ENCODE results near the gene PRIMPOL.
"Not testable (repeated sequence)": the region's sequence is repeated elsewhere in the genome, so short reads cannot be mapped to it uniquely, and the experiment has no call there.

Gene PRIMPOL

DNA sequence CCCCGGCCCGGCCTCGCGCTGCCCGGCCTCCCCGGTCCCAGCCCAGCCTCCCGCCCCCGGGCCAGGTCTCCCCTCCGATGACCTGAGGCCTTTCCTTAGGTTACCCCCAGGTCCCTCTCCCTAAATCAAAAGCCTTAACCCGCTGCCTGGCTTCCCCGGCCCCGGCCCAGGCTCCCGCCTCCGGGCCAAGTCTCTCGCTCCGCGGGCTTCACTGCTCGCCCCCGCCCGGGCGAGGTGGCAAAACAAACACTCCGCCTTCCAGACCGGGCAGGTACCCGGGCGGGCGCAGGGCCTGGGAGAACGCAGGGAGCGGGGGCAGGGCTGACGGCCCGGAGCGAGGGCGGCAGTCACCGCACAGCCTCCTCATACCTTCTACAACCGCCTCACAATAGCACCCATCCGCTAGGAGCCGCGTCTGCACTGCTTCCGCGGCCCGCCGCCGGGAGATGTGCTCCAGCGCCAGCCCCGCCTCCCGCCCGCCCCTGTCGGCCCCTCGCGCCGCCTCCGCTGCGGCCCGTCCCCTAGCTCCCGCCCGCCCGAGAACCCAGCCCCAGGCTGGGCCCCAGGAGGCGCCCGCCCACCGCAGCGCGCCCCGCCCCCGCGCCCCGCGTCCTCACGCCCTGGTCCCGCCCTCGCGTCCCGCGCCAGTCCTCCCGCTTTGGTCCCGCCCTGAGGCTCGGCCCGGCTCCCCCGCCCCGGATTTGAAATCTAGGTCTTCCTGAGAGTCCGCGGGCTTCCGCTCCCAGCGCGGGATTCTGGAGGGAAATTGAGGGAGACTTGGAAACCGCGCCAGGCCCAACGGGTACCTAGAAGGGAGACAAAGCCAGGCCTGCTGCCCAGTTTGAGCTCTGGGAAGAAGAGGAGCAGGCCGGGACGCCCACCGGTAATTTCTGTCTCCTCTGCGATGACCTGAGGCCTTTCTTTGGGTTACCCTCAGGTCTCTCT is at the start of gene PRIMPOL, which contains the start of gene CASP3:
TSS of gene PRIMPOL (plus strand) at position 713 of the 945 bp plus-strand sequence. CDS start 7,403 bp downstream, outside the sequence.
TSS of gene CASP3 (minus strand) at position 422 of the 945 bp plus-strand sequence. CDS start 10,994 bp downstream, outside the sequence.
- peak; percentile 75 for DNase-seq

DNA sequence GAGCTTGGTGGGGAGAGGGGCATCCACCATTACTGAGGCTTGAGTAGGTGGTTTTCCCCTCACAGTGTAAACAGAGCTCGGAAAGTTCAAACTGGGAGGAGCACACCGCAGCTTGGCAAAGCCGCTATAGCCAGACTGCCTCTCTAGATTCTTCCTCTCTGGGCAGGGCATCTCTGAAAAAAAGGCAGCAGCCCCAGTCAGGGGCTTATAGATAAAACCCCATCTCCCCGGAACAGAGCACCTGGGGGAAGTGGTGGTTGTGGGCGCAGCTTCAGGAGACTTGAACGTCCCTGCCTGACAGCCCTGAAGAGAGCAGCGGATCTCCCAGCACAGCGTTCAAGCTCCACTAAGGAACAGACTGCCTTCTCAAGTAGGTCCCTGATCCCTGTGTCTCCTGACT is 48.6 kb upstream of the PRIMPOL start:
- DNase-seq, result not testable (repeated sequence)

DNA sequence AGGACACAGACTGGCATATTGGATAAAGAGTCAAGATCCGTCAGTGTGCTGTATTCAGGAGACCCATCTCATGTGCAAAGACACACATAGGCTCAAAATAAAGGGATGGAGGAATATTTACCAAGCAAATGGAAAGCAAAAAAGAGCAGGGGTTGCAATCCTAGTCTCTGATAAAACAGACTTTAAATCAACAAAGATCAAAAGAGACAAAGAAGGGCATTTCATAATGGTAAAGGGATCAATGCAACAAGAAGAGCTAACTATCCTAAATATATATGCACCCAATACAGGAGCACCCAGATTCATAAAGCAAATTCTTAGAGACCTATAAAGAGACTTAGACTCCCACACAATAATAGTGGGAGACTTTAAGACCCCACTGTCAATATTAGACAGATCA is 46.7 kb upstream of the PRIMPOL start:
- not testable (repeated sequence) for DNase-seq

DNA sequence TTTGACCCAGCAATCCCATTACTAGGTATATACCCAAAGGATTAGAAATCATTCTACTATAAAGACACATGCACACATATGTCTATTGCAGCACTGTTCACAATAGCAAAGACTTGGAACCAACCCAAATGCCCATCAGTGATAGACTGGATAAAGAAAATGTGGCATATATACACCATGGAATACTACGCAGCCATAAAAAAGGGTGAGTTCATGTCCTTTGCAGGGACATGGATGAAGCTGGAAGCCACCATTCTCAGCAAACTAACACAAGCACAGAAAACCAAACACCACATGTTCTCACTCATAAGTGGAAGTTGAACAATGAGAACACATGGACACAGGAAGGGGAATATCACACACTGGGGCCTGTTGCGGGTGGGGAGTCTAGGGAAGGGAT is 42.1 kb upstream of the PRIMPOL start:
- DNase-seq, result not testable (repeated sequence)

- DNase-seq, result no peak
Observed at GRCh38 chr4:184612074-184612473, 37.5 kb upstream of the PRIMPOL start.

GRCh38 chr4:184613405-184613804 is 36.1 kb upstream of the PRIMPOL start:
- no peak for DNase-seq

DNA sequence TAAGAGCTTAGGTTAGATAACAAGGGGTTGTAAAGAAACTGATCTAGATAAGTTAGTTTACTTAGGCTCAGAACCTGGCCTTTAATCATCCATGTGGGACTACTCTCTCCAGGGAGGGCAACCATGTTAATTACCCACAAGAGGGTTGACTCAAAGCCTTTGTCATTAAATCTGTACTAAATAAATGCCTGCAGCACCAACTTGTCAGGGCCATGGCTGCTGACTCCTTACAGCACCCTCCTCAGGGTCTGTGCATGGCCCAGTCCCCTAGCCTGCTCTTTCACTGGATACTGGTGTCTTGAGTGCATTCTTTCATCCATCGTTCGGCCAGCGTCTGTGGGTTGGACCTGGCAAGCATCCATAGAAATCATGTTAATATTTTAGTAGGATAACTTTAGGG is 35.0 kb upstream of the PRIMPOL start:
- DNase-seq, result no peak

DNA sequence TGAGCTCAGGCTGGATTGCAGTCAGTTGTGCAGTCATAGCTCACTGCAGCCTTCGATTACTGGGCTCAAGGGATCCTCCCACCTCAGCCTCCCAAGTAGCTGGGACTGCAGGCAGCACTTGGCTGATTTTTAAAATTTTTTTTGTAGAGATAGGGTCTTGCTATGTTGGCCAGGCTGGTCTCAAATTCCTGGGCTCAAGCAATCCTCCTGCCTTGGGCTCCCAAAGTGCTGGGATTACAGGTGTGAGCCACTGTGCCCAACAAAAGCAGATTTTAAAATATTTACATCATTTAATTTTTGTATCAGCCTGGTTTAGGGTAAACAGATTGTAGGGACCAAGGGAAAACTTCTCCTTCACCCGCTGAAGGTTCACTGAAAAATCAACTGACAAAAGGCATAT is 33.4 kb upstream of the PRIMPOL start:
- DNase-seq, result not testable (repeated sequence)

DNA sequence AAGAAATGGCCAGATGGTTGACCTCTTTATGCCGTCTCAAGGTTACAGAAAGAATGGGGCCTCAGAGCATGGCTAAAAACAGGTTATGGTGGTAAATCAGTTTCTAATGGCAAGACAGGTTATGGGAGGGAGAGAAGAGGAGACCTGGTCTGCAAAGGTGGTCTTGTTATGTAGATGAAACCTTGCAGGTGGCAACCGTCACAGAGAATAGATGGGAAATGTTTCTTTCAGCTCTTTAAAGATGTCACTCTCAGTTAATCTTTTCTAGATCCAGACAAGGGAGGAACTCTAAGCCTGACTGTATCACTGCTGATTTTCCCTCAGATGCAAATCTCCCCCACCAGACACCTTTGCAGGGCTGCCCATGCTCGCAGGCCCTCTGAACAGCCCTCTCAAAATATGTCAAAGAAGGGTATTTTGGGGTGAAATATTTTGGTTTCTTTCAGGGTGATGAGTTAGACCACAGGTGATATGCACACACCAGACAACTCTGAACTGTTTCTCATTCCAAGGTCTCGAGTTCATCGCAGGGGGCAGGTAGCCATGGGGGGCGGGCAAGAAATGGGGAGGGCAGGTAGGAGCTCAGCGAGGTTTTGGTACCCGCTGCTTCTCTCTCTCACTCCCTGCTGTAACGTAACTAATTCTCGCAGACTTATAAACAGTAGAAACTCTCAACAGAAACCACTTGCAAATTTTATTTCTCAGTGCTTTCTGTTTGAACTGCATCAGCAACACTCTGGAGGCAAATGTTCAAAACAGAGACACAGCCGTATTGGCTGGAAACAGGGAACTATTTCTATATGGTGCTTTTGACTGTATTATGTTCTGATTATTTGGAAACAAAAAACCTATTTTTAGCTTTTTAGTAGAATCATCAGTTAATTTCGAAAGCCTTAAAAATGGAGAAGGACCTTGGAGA is 32.6 kb upstream of the PRIMPOL start:
- DNase-seq, result no peak

- DNase-seq, result no peak
Observed at GRCh38 chr4:184617600-184618196, 31.8 kb upstream of the PRIMPOL start.

GRCh38 chr4:184620212-184620867 is 29.2 kb upstream of the PRIMPOL start:
- no peak for DNase-seq

- no peak for DNase-seq
Observed at GRCh38 chr4:184621518-184621917, 28.0 kb upstream of the PRIMPOL start.

DNA sequence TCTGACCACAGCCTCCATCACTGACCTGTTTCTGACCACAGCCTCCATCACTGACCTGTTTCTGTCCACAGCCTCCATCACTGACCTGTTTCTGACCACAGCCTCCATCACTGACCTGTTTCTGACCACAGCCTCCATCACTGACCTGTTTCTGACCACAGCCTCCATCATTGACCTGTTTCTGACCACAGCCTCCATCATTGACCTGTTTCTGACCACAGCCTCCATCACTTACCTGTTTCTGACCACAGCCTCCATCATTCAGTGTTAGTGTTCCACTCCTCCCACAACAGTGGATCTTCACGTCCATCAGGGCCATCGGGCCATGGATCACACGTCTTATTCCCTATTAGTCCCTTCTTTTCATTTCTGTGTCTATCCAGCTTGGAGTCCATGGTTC is 25.0 kb upstream of the PRIMPOL start:
- not testable (repeated sequence) for DNase-seq

GRCh38 chr4:184624972-184625554 is 24.5 kb upstream of the PRIMPOL start:
- no peak for DNase-seq

DNA sequence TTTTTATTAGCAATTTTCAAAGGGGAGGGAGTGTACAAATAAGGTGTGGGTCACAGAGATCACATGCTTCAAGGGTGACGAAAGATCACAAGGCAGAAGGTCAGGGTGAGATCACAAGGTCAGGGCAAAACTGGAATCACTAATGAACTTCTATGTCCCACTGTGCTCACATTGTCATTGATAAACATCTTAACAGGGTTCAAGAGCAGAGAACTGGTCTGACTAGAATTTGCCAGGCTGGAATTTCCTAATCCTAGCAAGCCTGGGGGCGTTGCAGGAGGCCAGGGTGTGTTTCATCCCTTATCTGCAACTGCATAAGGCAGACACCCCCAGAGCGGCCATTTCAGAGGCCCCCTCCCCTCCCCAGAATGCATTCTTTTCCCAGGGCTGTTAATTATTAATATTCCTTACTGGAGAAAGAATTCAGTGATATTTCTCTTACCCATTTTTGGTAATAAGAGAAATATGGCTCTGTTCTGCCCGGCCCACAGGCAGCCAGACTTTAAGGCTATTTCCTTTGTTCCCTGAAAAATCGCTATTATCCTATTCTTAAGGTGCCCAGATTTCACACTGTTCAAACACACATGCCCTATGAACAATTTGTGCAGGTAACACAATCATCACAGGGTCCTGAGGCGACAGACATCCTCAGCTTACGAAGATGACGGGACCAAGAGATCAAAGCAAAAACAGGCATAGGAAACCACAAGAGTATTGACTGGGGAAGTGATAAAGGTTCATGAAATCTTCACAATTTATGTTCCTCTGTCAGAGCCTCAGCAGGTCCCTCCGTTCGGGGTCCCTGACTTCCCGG is 23.5 kb upstream of the PRIMPOL start:
- DNase-seq, result not testable (repeated sequence)

- no peak for DNase-seq
Observed at GRCh38 chr4:184628103-184628502, 21.4 kb upstream of the PRIMPOL start.

DNA sequence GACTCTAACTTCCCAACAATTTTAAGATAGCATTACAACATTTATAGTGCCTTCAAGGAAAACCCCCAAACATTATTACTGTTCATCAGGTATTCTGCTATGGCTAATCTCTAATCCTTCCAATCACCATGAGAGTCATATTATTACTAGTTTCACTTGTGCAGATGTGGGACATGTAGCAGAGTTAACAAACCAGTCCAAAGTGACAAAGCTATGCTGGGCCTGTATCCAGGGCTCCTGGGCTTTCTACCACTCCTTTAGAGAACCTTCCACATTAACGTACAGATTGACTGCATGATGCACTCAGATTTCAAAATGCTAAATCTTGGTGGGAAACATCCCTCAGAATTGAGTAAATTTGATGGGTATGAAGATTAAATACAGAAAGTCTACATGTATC is 16.7 kb upstream of the PRIMPOL start:
- no peak for DNase-seq

- DNase-seq, result no peak
Observed at GRCh38 chr4:184635381-184635780, 14.2 kb upstream of the PRIMPOL start.

- no peak for DNase-seq
Observed at GRCh38 chr4:184636144-184636543, 13.4 kb upstream of the PRIMPOL start.

- no peak for DNase-seq
Observed at GRCh38 chr4:184636897-184637296, 12.6 kb upstream of the PRIMPOL start.

DNA sequence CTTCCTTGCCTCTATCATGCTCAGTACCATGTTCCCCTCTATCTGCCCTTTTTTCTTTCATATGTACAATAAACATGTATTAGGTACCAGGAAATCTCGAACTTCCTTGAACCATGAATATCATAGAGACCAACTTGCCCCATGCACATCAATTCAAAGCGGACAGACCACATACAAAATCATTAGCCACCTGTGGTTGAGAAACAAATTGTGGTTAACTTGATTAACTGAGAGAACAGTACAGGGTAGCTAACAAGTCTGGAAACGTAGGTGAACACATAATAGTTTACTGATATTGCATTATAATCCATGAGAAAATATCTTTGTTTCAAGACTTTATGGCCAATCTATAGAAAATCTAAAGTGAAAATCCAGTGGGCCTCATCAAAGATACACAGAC is 8.5 kb upstream of the PRIMPOL start:
- DNase-seq, result no peak
